GM10266 (cell line): ENCODE data around the gene PINK1.
"Not testable (repeated sequence)": the region's sequence is repeated elsewhere in the genome, so short reads cannot be mapped to it uniquely, and the experiment has no call there.

Source experiments
- DNase-seq: peaks from one replicate; pipeline ENCODE4 v3.0.0; 2012; ENCODE audit errors: extremely low spot score
- TF ChIP-seq, protein P1 (sequence below): IDR thresholded peaks from 2 replicates; pipeline ENCODE4 v1.5.1; 2012; ENCODE audit warnings: mild to moderate bottlenecking, low read depth; ENCODE audit not compliant: control insufficient read depth, insufficient read depth; ENCODE audit errors: missing control alignments

Gene PINK1

GRCh38 chr1:20666146-20666545 lies 32.9 kb downstream of the PINK1 start:
- TF ChIP-seq, protein P1, sequence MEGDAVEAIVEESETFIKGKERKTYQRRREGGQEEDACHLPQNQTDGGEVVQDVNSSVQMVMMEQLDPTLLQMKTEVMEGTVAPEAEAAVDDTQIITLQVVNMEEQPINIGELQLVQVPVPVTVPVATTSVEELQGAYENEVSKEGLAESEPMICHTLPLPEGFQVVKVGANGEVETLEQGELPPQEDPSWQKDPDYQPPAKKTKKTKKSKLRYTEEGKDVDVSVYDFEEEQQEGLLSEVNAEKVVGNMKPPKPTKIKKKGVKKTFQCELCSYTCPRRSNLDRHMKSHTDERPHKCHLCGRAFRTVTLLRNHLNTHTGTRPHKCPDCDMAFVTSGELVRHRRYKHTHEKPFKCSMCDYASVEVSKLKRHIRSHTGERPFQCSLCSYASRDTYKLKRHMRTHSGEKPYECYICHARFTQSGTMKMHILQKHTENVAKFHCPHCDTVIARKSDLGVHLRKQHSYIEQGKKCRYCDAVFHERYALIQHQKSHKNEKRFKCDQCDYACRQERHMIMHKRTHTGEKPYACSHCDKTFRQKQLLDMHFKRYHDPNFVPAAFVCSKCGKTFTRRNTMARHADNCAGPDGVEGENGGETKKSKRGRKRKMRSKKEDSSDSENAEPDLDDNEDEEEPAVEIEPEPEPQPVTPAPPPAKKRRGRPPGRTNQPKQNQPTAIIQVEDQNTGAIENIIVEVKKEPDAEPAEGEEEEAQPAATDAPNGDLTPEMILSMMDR: no peak
- no peak for DNase-seq

DNA sequence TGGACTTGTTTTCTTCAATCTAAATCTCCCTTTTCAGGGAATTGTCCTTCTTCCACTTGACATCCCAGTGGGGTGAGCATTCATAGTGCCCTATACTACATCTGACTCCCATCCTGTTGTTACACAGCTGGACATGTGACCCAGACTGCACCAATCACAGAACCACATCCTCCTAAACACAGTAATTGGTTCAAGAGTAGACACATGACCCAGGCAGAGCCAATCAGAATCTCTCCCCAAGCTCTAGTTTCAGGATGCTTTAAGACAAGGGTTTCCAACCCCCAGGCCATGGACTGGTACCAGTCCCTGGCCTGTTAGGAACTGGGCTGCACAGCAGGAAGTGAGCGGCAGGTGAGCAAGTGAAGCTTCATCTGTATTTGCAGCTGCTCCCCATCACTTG lies 33.5 kb downstream of the PINK1 start:
- TF ChIP-seq, protein P1: no peak
- DNase-seq: no peak

DNA sequence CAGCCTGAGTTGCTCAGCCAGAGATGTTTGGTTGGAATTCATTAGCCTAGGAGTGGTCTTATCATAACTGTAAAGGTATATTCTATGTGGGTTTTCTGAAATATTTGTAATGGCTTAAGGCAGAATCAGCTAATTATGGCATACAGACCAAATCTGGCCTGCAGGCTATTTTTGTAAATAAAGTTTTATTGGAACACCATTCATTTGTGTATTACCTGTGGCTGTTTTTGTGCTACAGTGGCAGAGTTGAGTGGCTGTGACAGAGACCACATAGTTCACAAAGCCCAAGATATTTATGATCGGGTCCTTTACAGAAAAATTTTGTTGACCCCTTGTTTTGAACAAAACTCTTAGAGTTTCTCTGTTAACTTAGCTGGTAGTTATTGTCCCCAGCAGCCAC lies 35.3 kb downstream of the PINK1 start:
- DNase-seq: no peak
- TF ChIP-seq, protein P1: no peak

- TF ChIP-seq, protein P1: no peak
- no peak for DNase-seq
These were observed 37.7 kb downstream of the PINK1 start for GRCh38 chr1:20670936-20671335.

DNA sequence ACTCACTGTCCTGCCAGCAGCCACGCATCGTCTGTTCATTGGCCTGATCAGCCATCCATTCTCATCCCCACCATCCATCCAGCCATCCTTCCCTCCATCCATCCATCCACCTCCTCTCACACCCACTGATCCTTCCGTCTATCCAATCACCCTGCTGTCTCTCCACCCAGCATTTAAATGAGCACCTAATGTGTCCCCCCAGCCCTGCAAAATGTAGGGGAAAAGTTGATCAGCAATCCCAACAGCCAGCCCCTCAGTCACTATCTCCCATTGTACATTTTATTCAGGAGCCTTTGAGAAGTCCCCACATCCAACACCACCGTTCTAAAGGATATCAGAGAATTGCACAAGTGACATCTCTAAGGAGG lies 39.0 kb downstream of the PINK1 start:
- TF ChIP-seq, protein P1: no peak
- no peak for DNase-seq

DNA sequence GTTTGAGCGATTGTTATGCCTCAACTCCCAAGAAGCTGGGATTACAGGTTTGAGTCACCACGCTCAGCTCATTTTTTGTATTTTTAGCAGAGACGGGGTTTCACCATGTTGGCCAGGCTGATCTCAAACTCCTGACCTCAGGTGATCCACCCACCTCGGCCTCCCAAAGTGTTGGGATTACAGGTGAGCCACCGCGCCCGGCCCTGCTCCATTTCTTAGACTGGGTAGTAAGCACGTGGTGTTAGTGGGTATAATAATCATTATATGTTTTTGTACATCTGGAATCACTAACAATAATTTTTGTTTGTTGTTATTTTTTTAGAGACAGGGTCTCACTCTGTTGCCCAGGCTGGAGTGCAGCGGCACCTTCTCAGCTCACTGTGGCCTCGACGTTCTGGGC lies 40.4 kb downstream of the PINK1 start:
- not testable (repeated sequence) for DNase-seq

GRCh38 chr1:20678599-20678998 lies 45.3 kb downstream of the PINK1 start:
- TF ChIP-seq, protein P1: no peak
- peak; percentile 37 for DNase-seq

GRCh38 chr1:20680269-20680668 lies 47.0 kb downstream of the PINK1 start:
- no peak for DNase-seq
- TF ChIP-seq, protein P1: no peak
